ENCODE data around the gene CHPT1.

- TF ChIP-seq CTCF (IDR thresholded peaks at IDR 0.05) (no peak), POLR2A (IDR thresholded peaks at IDR 0.05) (no peak)
Measured at GRCh38 chr12:101733166-101733565, 35.7 kb downstream of the CHPT1 start.
